HEK293 (cell line): Measurements from ENCODE around the gene TBC1D14.

ENCODE experiments used
- ZNF292 ChIP-seq: fragments of 450-650 bp; formaldehyde crosslinking; IDR thresholded peaks from 2 replicates; pipeline ENCODE4 v1.5.1; 2016; ENCODE audit warnings: low read depth, missing biosample characterization, missing genetic modification characterization, borderline replicate concordance
- ZNF302 ChIP-seq: fragments of 450-650 bp; formaldehyde crosslinking; IDR thresholded peaks from 2 replicates; pipeline ENCODE4 v1.5.1; 2016; ENCODE audit warnings: missing biosample characterization, missing genetic modification characterization, low read depth
- ZNF510 ChIP-seq: fragments of 450-650 bp; formaldehyde crosslinking; IDR thresholded peaks from 2 replicates; pipeline ENCODE4 v1.5.1; 2018; ENCODE audit warnings: mild to moderate bottlenecking, missing genetic modification characterization, missing biosample characterization; ENCODE audit not compliant: insufficient replicate concordance
- TF ChIP-seq, protein P1 (sequence below): fragments of 450-650 bp; formaldehyde crosslinking; IDR thresholded peaks from 2 replicates; pipeline ENCODE4 v1.5.1; 2016; ENCODE audit warnings: missing biosample characterization, missing genetic modification characterization
- TF ChIP-seq, protein P2 (sequence below): sonication (generic); formaldehyde crosslinking; IDR thresholded peaks from 2 replicates; pipeline ENCODE4 v1.8.1; 2022; ENCODE audit warnings: mild to moderate bottlenecking, moderate library complexity, missing genetic modification reagents

DNA sequence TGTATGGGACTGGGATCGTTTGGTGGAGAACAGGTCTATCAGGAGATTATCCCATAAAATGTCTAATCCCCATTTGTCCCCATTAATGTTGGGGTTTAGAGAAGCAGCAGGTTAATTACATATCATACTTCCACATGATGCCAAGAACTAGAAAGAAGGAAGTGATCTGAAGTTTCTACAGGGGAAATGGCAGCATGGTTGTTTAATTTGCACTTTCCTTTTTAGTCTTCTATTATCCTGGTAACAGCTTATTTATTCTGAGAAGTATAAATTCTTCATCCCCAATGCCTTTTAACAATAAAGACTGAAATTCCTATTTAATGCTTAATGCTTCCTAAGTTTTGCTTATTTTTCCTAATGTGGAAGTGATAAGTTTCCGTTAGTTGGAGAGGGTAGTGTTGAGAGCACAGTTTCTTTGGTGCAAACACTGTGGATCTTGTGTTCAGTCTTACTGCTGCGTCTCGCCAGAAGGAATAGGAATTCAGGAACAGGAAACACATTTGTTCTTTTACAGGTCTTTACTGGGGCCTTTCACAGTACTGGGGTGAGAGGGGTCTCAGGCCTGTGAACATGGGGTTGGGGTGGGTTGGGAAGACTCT is 74.0 kb downstream of the TBC1D14 start:
- TF ChIP-seq, protein P1, sequence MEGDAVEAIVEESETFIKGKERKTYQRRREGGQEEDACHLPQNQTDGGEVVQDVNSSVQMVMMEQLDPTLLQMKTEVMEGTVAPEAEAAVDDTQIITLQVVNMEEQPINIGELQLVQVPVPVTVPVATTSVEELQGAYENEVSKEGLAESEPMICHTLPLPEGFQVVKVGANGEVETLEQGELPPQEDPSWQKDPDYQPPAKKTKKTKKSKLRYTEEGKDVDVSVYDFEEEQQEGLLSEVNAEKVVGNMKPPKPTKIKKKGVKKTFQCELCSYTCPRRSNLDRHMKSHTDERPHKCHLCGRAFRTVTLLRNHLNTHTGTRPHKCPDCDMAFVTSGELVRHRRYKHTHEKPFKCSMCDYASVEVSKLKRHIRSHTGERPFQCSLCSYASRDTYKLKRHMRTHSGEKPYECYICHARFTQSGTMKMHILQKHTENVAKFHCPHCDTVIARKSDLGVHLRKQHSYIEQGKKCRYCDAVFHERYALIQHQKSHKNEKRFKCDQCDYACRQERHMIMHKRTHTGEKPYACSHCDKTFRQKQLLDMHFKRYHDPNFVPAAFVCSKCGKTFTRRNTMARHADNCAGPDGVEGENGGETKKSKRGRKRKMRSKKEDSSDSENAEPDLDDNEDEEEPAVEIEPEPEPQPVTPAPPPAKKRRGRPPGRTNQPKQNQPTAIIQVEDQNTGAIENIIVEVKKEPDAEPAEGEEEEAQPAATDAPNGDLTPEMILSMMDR (tag by site-specific recombination) = no peak
- no peak for TF ChIP-seq ZNF292
- TF ChIP-seq ZNF302 = no peak
- TF ChIP-seq, protein P2, sequence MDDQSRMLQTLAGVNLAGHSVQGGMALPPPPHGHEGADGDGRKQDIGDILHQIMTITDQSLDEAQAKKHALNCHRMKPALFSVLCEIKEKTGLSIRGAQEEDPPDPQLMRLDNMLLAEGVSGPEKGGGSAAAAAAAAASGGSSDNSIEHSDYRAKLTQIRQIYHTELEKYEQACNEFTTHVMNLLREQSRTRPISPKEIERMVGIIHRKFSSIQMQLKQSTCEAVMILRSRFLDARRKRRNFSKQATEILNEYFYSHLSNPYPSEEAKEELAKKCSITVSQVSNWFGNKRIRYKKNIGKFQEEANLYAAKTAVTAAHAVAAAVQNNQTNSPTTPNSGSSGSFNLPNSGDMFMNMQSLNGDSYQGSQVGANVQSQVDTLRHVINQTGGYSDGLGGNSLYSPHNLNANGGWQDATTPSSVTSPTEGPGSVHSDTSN (CRISPR knock-in tag) = no peak
- TF ChIP-seq ZNF510 = no peak
